Activated T-helper 17 cell treated with anti-CD3 and anti-CD28 coated beads, Interleukin-2, amount 50 U/mL, for 72 hours (primary cell): ENCODE results near the gene TBCD. TPM values are rescaled to one million over a fixed set of nuclear protein-coding genes. Genes with fewer than 3 reads are reported as not detected.
A peak's percentile ranks its signal among the peaks of the same experiment; 100 is the strongest.

ENCODE experiments used
- ATAC-seq: fragments of 150-1000 bp; cut with Tn5 transposase; replicated peaks from 2 replicates; pipeline ENCODE4 v1.10.0; 2021; ENCODE audit warnings: mild to moderate bottlenecking, moderate library complexity
- H3K27ac Mint-ChIP-seq: one replicate; pipeline ENCODE4 v1.8.0; 2022; ENCODE audit warnings: mixed read lengths
- H3K27me3 Mint-ChIP-seq: one replicate; pipeline ENCODE4 v1.8.0; 2022; ENCODE audit warnings: mixed read lengths
- H3K36me3 Mint-ChIP-seq: one replicate; pipeline ENCODE4 v1.8.0; 2022; ENCODE audit warnings: low read depth, mild to moderate bottlenecking, mixed read lengths
- H3K4me1 Mint-ChIP-seq: one replicate; pipeline ENCODE4 v1.8.0; 2022; ENCODE audit warnings: mixed read lengths
- H3K4me3 Mint-ChIP-seq: one replicate; pipeline ENCODE4 v1.8.0; 2022; ENCODE audit warnings: mild to moderate bottlenecking, mixed read lengths
- H3K9me3 Mint-ChIP-seq: one replicate; pipeline ENCODE4 v1.8.0; 2022; ENCODE audit warnings: mixed read lengths
- total RNA-seq, 2 donors: library from RNA; stranded (reverse); gene quantifications; one replicate each; pipeline ENCODE4 v1.2.3, GENCODE V29; 2022

TBCD gene
- total RNA-seq, 2 donors from 2014 or later = 111 to 139 TPM

DNA sequence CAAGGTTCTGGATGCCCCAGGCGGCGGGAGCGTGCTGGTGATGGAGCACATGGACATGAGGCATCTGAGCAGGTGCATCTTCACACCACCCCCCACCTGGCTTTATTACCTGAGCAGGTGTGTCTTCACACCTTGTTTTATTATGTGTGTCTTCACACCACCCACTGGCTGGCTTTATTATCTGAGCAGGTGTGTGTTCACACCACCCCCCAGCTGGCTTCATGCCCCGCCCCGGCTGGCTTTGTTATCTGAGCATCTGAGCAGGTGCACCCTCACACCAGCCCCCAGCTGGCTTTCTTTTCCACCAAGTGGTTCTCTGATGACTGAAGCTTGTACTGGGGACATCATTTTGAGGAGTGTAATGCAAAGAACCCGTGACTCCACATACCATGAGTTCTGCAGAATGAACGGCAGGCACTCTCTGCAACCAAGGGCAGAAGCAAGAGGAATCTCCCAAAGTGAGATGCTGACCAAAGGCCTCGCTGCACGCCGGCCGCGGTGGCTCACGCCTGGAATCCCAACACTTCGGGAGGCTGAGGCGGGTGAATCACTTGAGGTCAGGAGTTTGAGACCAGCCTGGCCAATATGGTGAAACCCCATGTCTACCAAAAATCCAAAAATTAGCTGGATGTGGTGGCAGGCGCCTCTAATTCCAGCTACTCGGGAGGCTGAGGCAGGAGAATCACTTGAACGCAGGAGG, 32.7 kb upstream of the TBCD start:
- Mint-ChIP-seq H3K4me1 (peaks cover 8% of the 10 kb centered on the region), H3K36me3 (peaks cover 50% of the 10 kb centered on the region), H3K4me3 (peak overlapping the region; percentile 59), H3K9me3 (no peaks in the 10 kb centered on the region), H3K27ac (no peak overlapping the region), H3K27me3 (no peaks in the 10 kb centered on the region)
- ATAC-seq = no peak

GRCh38 chr17:82720204-82720603, 31.7 kb upstream of the TBCD start:
- ATAC-seq = no peak
- Mint-ChIP-seq H3K27me3 (no peaks in the 10 kb centered on the region), H3K36me3 (peaks cover 50% of the 10 kb centered on the region), H3K9me3 (no peaks in the 10 kb centered on the region), H3K4me3 (no peak overlapping the region), H3K27ac (no peak overlapping the region), H3K4me1 (peaks cover 8% of the 10 kb centered on the region)

DNA sequence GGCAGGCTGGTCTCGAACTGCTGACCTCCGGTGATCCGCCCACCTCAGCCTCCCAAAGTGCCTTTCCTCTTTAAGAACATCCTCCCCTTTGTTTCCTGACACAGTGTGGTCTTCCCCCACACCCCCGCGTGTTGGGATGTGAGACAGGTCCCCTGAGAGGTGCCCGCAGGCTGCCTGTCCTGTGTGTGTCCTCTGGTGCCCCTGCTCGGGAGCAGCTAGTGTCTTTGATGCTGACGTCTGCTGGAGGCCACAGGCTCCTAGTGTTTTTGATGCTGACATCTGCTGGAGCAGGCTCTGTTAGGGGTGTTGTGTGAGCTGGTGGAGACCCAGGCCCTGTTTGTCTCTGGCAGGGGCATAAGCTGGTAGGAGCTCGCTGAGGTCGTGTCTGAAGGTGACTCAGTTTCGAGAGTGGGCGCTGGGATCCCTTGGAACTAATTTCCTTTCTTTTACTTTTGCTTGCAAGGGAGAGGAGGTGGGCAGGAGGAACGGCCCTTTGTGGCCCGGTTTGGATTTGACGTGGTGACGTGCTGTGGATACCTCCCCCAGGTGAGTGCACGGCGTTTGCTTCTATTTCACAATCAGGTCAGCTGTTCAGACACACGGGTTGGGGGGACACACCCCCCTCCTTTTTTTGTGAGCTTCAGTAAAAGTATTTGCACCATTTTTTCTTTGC, 29.4 kb upstream of the TBCD start:
- Mint-ChIP-seq H3K4me3 (no peak overlapping the region), H3K9me3 (no peaks in the 10 kb centered on the region), H3K4me1 (peaks cover 7% of the 10 kb centered on the region), H3K27me3 (no peaks in the 10 kb centered on the region), H3K36me3 (peaks cover 70% of the 10 kb centered on the region), H3K27ac (no peak overlapping the region)
- no peak for ATAC-seq

DNA sequence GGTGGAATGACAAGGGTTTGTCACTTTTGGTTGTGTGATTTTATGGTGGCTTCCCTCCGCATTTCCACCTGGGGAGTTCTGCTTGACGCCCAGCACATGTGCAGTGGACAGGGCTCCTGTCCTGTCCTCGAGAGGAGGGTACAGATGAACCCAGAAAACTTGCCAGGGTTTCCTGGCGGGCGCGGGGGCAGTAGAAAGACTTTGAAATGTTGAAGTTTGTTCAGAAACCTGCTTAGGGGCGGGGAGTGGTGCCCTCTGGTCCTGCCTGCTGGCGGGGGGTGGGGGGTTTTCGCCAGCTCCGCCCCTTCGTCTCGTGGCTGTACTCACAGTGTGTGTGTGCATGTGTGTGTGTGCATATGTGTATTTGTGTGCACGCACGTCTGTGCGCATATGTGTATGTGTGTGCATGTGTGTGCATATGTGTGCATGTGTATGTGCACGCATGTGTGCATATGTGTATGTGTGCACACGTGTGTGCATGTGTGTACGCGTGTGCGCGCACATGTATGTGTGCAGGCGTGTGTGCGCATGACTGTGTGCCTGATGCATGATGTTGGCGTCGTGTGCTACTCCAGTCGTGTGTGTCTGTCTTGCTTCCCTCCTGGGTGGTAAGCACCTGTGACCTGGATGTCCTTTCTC, 28.6 kb upstream of the TBCD start:
- H3K4me3 Mint-ChIP-seq = no peak overlapping the region
- no peaks in the 10 kb centered on the region for H3K27me3 Mint-ChIP-seq
- H3K9me3 Mint-ChIP-seq = no peaks in the 10 kb centered on the region
- ATAC-seq = no peak
- no peaks in the 10 kb centered on the region for H3K4me1 Mint-ChIP-seq
- no peak overlapping the region for H3K27ac Mint-ChIP-seq
- H3K36me3 Mint-ChIP-seq = peaks cover 72% of the 10 kb centered on the region

GRCh38 chr17:82726427-82726826, 25.4 kb upstream of the TBCD start:
- Mint-ChIP-seq H3K36me3 (peaks cover 48% of the 10 kb centered on the region), H3K4me3 (no peak overlapping the region), H3K27me3 (no peaks in the 10 kb centered on the region), H3K9me3 (no peaks in the 10 kb centered on the region), H3K27ac (no peak overlapping the region), H3K4me1 (no peaks in the 10 kb centered on the region)
- no peak for ATAC-seq

- H3K27ac Mint-ChIP-seq = no peak overlapping the region
- H3K9me3 Mint-ChIP-seq = peaks cover 7% of the 10 kb centered on the region
- peaks cover 44% of the 10 kb centered on the region for H3K36me3 Mint-ChIP-seq
- H3K4me3 Mint-ChIP-seq = no peak overlapping the region
- no peak for ATAC-seq
- H3K27me3 Mint-ChIP-seq = no peaks in the 10 kb centered on the region
- H3K4me1 Mint-ChIP-seq = no peaks in the 10 kb centered on the region
These were observed 22.2 kb upstream of the TBCD start for GRCh38 chr17:82729479-82730260.

GRCh38 chr17:82732118-82732743, 19.6 kb upstream of the TBCD start:
- Mint-ChIP-seq H3K27me3 (no peaks in the 10 kb centered on the region), H3K9me3 (peaks cover 7% of the 10 kb centered on the region), H3K4me3 (no peak overlapping the region), H3K27ac (no peak overlapping the region), H3K4me1 (no peaks in the 10 kb centered on the region), H3K36me3 (peaks cover 27% of the 10 kb centered on the region)
- no peak for ATAC-seq

- H3K4me1 Mint-ChIP-seq = no peaks in the 10 kb centered on the region
- no peaks in the 10 kb centered on the region for H3K27me3 Mint-ChIP-seq
These were observed 16.6 kb upstream of the TBCD start, which contains the start of gene FN3K for GRCh38 chr17:82734987-82735866. TSS of gene FN3K (plus strand) at chr17:82735615. CDS start at chr17:82735637, 22 bp downstream.

GRCh38 chr17:82736511-82737185, 15.2 kb upstream of the TBCD start:
- no peak overlapping the region for H3K4me3 Mint-ChIP-seq
- peaks cover 25% of the 10 kb centered on the region for H3K36me3 Mint-ChIP-seq
- peaks cover 16% of the 10 kb centered on the region for H3K9me3 Mint-ChIP-seq
- no peak for ATAC-seq
- H3K27ac Mint-ChIP-seq = no peak overlapping the region
- no peaks in the 10 kb centered on the region for H3K4me1 Mint-ChIP-seq
- H3K27me3 Mint-ChIP-seq = no peaks in the 10 kb centered on the region

More at GRCh38 chr17:82734987-82735866, 16.6 kb upstream of the TBCD start, which contains the start of gene FN3K:
- peak within 1 kb of the TSS; percentile 38 for H3K4me3 Mint-ChIP-seq
- H3K27ac Mint-ChIP-seq = no peak within 1 kb of the TSS
- peaks cover 13% of the 10 kb centered on the region for H3K36me3 Mint-ChIP-seq
- ATAC-seq = peak; percentile 52
- H3K9me3 Mint-ChIP-seq = peaks cover 7% of the 10 kb centered on the region

- no peak for ATAC-seq
- Mint-ChIP-seq H3K9me3 (peaks cover 13% of the 10 kb centered on the region), H3K4me3 (no peak overlapping the region), H3K4me1 (no peaks in the 10 kb centered on the region), H3K27ac (no peak overlapping the region), H3K36me3 (peaks cover 22% of the 10 kb centered on the region), H3K27me3 (no peaks in the 10 kb centered on the region)
These were observed 13.6 kb upstream of the TBCD start for GRCh38 chr17:82737967-82738877.

DNA sequence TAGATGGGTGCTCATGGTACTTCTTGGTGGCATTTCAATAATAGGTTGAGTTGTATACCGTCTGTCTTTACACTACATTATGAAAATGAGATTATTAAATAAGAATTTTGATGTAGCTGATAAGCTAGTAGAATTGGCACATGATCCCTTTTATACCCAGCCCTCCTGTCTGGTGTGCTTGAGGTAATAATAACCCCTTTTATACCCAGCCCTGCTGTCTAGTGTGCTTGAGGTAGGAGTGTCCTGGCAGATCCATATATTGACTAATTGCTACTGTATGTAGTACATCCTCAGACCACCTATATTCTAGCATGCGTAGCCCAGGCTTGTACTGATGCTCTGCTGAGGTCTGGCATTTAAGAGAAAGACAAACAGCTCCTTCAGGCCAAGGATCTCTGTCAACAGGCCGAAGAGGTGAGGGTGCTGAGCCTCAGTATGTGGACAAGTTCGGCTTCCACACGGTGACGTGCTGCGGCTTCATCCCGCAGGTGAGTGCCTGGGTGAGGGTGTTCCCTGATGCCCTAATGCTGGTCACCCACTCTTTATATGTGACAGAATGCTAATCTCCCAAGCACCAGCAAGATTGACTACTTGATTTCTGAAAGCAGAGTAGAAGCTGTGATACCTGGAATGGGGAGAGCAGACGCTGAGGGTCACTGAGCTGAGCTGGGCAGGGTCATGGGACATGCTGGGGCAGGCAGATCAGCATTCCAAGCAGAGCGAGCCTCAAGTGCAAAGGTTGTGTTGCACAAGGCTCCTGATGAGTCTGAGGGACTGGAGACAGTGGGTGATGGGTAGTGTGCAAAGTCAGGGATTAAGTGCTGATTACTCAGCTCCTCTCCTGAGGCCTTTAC, 10.7 kb upstream of the TBCD start:
- H3K9me3 Mint-ChIP-seq = peaks cover 8% of the 10 kb centered on the region
- H3K4me3 Mint-ChIP-seq = no peak overlapping the region
- peaks cover 18% of the 10 kb centered on the region for H3K36me3 Mint-ChIP-seq
- no peaks in the 10 kb centered on the region for H3K4me1 Mint-ChIP-seq
- no peak overlapping the region for H3K27ac Mint-ChIP-seq
- ATAC-seq = no peak
- no peaks in the 10 kb centered on the region for H3K27me3 Mint-ChIP-seq
